ENCODE data around the gene HDAC6.

Gene HDAC6

GRCh38 chrX:48801280-48802088 lies at the start of gene HDAC6:
Gene HDAC6, plus strand, starts transcription at chrX:48802067. Its CDS starts 626 bp downstream, at chrX:48802693.
- DNase-seq (ENCODE audit: low read depth), result peak; percentile 70

DNA sequence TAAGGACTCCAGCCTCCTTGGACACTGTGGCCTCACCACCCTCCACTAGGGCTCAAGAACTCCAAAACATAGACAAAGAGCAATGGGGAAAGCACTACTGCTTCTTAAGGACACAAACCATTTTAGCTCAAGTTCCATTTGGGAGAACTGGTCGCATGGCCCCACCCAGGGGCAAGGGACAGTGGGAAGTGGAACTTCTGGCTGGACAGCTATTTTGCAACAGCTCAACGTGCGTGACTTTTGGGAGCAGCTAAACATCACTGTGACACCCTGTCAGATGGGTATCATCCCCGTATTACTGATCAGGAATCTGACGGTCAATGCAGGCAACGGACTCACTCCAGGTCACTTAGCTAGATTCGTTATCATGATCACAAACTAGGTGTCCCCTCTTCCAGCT lies 49.4 kb upstream of the HDAC6 start:
- DNase-seq (ENCODE audit: low read depth), result no peak

DNA sequence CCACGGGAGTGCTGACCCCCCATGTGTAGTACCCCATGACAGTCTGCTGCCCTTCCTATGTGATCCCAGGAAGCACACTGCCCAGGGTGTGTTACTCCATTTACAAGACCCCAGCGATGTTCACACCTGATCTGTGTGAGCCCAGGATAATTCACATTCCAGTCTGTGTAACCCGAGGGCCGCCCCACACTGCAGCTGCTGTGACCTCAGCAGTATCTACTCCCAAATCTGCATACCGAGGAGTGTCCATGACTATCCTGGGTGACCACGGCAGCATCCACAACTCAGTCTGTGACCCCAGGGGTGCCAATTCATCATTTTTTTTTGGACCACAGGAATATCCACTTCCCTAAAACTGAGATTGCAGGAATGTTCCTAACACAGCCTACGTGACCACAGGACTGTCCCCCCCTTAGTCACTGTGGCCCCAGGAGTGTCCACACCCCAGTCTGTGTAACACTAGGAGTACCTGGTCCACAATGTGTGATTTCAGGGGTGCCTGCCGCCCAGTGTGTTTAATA lies 48.1 kb upstream of the HDAC6 start:
- no peak for DNase-seq (ENCODE audit: low read depth)

DNA sequence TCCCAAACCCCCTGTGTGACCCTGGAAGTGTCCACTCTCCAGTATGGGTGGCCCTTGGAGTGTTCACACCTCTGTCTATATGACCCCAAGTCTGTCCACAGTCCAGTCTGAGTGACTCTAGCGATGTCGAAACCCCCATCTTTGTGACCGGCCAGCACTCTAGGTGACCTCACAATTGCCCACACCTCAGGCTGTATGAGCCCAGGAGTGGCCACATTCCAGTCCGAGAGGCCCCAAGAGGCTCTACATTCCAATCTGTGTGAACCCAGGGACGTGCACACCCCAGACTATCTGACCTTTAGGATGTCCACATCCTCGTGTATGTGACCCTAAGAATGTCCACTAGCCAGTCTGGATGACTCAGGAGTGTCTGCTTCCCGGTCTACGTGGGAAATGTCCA lies 47.6 kb upstream of the HDAC6 start:
- DNase-seq (ENCODE audit: low read depth), result no peak

- DNase-seq (ENCODE audit: low read depth), result no peak
Measured at GRCh38 chrX:48761674-48762471, 40.0 kb upstream of the HDAC6 start, which contains the start of gene GLOD5. Gene GLOD5, plus strand, starts transcription at chrX:48761747. Its CDS starts 44 bp downstream, at chrX:48761791.

GRCh38 chrX:48769230-48769629 lies 32.6 kb upstream of the HDAC6 start:
- no peak for DNase-seq (ENCODE audit: low read depth)

DNA sequence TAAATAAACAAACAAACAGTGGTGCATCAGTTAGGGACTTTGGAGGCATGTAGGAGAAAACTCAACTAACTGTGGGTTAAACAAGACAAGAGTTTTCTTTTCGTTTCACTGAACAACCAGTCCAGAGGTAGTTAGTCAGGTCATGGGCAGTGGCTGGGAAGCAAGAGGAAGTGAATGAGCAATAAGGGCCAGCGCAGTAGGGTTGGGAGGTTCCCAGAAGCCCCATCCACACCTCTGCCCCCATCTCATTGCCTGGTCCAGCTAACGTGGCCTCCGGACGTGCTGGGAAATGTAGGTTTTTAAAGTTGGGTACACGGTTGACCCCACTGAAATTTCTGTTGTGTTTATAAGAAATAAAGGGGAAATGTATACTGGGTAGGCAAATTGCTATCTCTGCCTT lies 31.6 kb upstream of the HDAC6 start:
- no peak for DNase-seq (ENCODE audit: low read depth)

DNA sequence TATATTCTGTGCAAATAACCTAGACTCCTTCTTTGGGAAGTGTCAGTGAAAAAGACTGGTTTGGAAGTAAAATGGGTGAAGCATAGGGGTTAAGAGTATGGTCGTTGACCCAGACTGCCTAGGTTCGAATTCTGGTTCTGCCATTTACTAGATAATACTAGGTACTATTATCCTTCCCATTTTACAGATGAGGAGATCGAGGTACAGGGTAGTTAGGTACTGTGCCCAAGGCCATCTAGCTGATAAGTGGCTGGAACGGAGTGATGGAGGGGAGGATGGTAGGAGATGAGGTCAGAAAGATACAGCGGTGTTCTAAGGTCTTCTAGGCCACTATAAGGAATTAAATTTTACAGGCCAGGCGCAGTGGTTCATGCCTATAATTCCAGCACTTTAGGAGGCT lies 29.3 kb upstream of the HDAC6 start:
- no peak for DNase-seq (ENCODE audit: low read depth)

DNA sequence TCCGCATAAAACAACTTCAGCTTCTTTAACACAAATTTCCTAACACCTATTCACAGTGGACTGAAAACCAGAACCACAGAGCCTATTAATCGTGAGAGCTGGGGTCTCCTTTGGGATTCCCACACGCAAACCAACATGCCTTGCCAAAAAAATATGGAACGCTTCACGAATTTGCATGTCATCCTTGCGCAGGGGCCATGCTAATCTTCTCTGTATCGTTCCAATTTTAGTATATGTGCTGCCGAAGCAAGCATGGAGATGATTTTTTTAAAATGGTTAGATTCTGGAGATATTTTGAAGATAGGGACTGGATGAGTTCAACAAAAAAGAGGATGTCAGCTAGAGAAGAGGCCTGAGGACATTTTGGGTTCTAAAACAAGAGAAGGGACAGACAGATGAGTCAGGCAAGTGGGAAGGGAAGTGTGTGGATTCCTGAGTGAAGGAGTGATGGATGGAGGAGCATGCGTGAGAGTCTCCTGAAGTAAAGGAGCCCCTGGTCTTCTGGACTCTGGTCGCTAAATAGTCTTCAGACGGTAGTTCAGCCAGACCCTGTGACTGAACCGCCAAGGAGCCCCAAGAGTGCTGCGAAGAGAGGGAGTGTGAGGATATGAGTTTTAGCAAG lies 24.9 kb upstream of the HDAC6 start:
- no peak for DNase-seq (ENCODE audit: low read depth)

DNA sequence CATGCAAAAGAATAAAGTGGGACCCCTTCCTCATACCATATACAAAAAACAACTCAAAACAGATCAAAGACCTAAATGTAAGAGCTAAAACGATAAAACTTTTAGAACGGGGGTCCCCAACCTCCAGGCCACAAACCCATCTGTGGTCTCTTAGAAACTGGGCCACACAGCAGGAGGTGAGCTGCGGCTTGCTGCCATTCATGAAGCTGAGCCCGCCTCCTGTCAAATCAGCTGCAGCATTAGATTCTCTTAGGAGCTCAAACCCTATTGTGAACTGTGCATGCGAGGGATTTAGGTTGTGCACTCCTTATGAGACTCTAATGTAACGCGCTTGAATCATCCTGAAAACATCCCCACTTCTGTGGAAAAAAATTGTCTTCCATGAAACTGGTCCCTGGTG lies 22.5 kb upstream of the HDAC6 start:
- no peak for DNase-seq (ENCODE audit: low read depth)

- no peak for DNase-seq (ENCODE audit: low read depth)
Measured at GRCh38 chrX:48781705-48782104, 20.2 kb upstream of the HDAC6 start.

- DNase-seq (ENCODE audit: low read depth), result no peak
Measured at GRCh38 chrX:48782216-48782615, 19.7 kb upstream of the HDAC6 start.

DNA sequence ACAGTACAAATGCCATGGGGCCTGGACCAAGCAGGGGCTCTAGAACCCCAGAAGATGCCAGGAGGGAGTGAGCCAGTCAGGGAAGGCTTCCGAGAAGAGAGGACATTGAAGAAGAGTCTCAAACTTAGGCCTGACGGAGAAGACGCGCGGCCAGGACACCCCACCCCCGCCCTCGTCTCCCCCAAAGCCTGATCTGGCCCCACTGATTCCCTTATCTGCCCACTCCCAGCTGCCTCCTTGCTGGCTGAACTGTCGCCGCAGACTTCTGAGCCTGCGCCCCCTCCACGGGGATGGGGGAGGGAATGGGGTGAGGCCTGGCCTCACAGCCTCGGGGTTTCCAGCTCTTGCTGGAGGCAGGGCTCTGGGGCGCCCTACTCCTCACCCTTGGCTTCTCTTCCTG lies 19.1 kb upstream of the HDAC6 start:
- no peak for DNase-seq (ENCODE audit: low read depth)

- DNase-seq (ENCODE audit: low read depth), result no peak
Measured at GRCh38 chrX:48784726-48785125, 17.1 kb upstream of the HDAC6 start.

- no peak for DNase-seq (ENCODE audit: low read depth)
Measured at GRCh38 chrX:48785186-48785539, 16.7 kb upstream of the HDAC6 start.

GRCh38 chrX:48785540-48786214 lies 16.2 kb upstream of the HDAC6 start:
- no peak for DNase-seq (ENCODE audit: low read depth)

DNA sequence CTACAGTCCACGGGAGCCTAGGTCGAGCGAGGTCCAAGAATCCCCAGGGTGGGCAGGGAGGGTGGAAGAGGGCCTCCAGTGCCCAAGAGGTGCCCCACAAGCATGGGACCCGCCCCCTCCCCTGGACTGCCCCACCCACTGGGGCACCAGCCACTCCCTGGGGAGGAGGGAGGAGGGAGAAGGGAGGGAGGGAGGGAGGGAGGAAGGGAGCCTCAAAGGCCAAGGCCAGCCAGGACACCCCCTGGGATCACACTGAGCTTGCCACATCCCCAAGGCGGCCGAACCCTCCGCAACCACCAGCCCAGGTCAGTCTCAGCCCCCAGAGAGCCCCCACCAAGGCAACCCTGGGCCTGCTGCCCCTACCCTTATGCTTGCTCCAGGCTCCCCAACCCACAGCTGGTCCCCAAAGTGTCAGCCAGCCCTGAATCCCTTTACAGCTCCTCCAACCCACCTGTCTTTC lies 15.5 kb upstream of the HDAC6 start, which contains the start of gene GATA1:
Gene GATA1 (plus strand): TSS at position 250 of the 460 bp plus-strand sequence. CDS start 4,520 bp downstream, outside the sequence.
- DNase-seq (ENCODE audit: low read depth), result no peak

DNA sequence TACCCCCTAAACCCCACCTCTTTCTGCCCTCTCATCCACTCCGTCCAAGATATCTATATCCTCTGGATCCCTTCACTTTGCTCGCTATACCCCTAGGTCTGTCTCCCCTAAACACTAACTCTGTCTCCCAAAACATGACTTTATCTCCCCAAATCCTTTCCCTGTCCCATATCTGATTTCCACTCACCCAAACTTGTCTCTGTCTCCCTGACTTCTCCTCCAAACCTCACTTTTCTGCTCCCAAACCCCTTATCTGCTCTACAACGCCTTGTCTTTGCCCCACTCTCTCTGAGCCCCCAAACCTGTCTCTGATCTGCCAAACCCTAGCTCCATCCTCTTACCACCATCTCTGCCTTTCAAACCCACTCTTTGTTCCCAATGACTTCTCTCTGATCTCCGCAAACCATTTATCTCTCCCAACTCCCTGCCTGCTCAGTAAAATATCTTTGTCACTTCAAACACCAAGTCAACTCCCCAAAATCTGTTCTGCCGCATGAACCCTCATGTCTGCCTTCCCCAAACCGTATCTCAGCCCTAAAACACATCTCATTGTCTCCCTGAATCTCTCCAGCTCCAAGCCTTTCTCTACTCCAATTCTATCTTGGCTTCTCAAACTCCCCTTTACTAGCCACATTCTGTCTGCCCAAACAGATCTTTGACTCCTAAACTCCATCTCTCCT lies 14.9 kb upstream of the HDAC6 start:
- DNase-seq (ENCODE audit: low read depth), result no peak

DNA sequence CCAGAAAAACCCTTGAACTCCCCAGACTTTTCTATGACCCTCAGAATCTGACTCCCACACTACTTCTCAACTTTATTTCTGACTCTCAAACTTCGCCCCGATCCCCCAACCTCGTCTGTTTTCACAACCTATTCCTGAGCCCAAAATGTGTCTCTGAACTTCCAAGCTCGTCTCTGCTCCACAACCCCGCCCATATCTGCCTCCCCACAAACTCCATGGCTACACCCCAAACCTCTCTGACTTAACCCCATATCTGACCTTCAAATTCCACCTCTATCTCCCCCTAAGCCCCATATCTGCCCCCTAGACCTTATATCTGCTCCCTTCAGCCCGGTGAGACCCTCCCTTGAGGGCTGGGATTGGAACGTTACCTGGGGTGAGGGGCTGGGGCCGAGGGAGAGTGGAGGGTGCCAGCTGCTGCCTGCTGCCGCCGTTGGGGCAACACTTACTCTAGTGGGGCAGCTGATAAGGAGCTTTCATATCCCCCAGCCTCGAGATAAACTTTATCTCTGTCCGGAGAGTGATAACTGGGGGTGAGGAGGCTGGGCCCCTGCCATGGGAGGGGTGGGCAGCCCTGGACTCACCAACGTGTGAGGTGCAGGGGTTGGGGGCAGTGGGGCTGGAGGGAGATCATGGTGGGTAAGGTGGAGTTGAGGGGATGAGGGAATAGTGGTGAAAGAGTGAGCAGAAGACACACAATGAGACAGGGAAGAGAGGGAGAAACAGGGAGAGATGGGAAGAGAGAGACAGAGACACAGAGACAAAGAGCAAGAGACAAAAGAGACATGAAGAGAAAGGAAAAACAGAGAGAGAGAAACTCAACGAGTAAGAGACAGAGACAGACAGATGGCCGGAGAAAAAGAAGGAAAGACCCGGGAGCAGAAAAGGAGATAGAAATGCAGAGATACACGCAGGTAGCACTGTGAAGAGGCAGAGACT lies 14.1 kb upstream of the HDAC6 start:
- DNase-seq (ENCODE audit: low read depth), result no peak

Measured in stimulated activated CD8-positive, alpha-beta memory T cell treated with anti-CD3 and anti-CD28 coated beads, Interleukin-15, amount 100 ng/mL, for 24 hours (primary cell).